Cardiac fibroblast (primary cell): ENCODE results near the gene SCN1B.
"Not testable (repeated sequence)": the region's sequence is repeated elsewhere in the genome, so short reads cannot be mapped to it uniquely, and the experiment has no call there.

ENCODE experiments used
- DNase-seq, 2 donors: peaks; one replicate each; pipeline versions ENCODE4 v3.0.0 to v3.0.0-alpha.2; 2010; ENCODE audit warnings: low read depth in 2 of 2
- H3K4me3 ChIP-seq, 2 donors: replicated peaks in 1 of 2; 1 replicate in 1 of 2; 2 replicates in 1 of 2; pipeline ENCODE4 v1.5.1; 2011; ENCODE audit warnings: low read depth in 2 of 2, low read length in 2 of 2, mild to moderate bottlenecking in 2 of 2, moderate library complexity in 1 of 2
- TF ChIP-seq, protein P1 (sequence below): IDR thresholded peaks from one replicate; pipeline ENCODE4 v1.5.1; 2011; ENCODE audit warnings: low read depth, mild to moderate bottlenecking, low read length, inconsistent platforms

The SCN1B gene

DNA sequence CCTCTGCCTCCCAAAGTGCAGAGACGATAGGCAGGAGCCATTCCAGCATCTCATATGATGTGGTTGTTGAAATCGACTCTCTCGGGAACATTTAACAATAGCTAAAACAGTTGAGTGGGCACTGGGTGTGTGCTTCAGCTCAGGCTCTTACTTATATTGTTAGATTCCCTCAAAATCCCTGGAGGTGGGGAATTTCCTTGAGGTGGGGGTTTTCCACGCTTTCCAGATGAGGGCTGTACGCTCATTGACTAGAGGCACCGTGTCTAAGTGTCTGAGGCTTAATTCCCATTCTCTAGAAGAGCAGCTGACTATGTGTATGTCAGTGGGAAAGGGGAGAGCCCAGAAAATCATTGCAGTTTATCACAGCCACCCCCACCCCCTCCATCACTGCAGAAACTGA lies 41.0 kb upstream of the SCN1B start:
- no peak for DNase-seq
- no peak overlapping the region for H3K4me3 ChIP-seq
- TF ChIP-seq, protein P1, sequence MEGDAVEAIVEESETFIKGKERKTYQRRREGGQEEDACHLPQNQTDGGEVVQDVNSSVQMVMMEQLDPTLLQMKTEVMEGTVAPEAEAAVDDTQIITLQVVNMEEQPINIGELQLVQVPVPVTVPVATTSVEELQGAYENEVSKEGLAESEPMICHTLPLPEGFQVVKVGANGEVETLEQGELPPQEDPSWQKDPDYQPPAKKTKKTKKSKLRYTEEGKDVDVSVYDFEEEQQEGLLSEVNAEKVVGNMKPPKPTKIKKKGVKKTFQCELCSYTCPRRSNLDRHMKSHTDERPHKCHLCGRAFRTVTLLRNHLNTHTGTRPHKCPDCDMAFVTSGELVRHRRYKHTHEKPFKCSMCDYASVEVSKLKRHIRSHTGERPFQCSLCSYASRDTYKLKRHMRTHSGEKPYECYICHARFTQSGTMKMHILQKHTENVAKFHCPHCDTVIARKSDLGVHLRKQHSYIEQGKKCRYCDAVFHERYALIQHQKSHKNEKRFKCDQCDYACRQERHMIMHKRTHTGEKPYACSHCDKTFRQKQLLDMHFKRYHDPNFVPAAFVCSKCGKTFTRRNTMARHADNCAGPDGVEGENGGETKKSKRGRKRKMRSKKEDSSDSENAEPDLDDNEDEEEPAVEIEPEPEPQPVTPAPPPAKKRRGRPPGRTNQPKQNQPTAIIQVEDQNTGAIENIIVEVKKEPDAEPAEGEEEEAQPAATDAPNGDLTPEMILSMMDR: no peak

GRCh38 chr19:34990578-34991192 lies 39.6 kb upstream of the SCN1B start:
- TF ChIP-seq, protein P1: no peak
- no peak overlapping the region for H3K4me3 ChIP-seq
- DNase-seq: no peak

DNA sequence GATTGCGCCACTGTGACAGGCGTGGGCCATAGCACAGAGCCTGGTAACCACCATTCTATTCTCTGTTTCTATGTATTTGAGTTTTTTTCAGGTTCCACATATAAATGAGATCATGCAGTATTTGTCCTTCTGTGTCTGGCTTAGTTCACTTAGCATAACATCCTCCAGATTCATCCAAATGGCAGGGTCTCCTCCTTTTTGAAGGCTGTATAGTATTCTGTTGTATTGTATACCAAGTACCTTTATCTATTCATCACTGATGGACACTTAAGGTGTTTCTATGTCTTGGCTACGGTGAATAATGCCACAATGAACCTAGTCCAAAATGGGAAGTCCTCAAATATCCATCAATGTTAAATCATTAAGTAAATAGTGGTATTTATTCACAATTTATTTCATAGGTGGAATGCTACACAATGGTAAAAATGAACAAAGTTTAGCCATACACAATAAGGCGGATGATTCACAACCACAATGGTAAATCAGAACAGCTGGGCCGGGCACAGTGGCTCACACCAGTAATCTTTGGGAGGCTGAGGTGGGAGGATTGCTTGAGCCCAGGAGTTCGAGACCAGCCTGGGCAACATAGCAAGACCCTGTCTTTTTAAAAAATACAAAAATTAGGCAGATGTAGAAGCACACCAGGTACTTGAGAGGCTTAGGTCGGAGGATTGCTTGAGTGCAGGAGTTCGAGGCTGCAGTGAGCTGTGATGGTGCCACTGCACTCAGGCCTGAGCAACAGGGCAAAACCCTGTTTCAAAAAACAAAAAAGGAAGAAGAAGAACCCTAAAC lies 38.5 kb upstream of the SCN1B start:
- no peak for DNase-seq
- H3K4me3 ChIP-seq: no peak overlapping the region
- TF ChIP-seq, protein P1: no peak

GRCh38 chr19:34992582-34992981 lies 37.7 kb upstream of the SCN1B start:
- not testable (repeated sequence) for DNase-seq, H3K4me3 ChIP-seq

DNA sequence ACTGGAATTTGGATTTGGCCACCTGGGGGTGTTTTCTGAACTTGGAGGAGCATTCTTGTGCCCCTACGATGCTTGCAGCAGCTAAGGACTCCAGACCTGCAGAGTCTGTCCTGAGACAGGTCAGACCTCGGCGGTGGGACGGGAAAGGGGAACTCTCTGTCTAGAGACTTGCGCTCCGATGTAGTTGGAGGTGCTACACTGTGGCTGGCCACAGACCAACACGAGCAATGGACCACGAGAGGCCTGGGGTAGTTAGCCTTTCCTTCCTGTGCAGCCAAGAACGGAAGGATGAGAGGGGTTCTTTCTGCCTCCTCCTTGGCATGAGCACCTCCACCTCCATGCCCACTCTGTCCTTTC lies 36.0 kb upstream of the SCN1B start:
- no peak for DNase-seq
- H3K4me3 ChIP-seq: no peak overlapping the region
- TF ChIP-seq, protein P1: no peak

GRCh38 chr19:34994643-34995541 lies 35.4 kb upstream of the SCN1B start:
- peak in 1 of 2 donors; percentile 54 for DNase-seq
- H3K4me3 ChIP-seq: no peak overlapping the region
- TF ChIP-seq, protein P1: no peak

DNA sequence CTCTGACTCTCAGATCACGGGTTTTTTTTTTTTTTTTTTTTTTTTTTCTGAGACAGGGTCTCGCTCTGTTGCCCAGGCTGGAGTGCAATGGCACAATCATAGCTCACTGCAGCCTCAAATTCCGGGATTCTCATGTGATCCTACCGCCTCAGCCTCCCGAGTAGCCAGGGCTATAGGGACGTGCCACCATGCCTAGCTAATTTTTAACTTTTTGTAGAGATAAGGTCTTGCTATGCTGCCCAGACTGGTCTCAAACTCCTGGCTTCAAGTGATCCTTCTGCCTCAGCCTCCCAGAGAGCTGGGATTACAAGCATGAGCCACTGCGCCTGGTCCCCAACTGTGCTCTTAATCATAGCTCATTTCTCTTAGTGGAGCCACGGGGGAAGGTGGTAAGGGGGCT lies 34.7 kb upstream of the SCN1B start:
- H3K4me3 ChIP-seq: no peak overlapping the region
- TF ChIP-seq, protein P1: no peak
- DNase-seq: no peak
